ENCODE measurements around the gene MYL9. TPM values are rescaled to one million over a fixed set of nuclear protein-coding genes. Genes with fewer than 3 reads are reported as not detected.

Gene MYL9
- total and polyA plus RNA-seq, 2 experiments from 2014 or later, result 29.7 to 100 TPM

DNA sequence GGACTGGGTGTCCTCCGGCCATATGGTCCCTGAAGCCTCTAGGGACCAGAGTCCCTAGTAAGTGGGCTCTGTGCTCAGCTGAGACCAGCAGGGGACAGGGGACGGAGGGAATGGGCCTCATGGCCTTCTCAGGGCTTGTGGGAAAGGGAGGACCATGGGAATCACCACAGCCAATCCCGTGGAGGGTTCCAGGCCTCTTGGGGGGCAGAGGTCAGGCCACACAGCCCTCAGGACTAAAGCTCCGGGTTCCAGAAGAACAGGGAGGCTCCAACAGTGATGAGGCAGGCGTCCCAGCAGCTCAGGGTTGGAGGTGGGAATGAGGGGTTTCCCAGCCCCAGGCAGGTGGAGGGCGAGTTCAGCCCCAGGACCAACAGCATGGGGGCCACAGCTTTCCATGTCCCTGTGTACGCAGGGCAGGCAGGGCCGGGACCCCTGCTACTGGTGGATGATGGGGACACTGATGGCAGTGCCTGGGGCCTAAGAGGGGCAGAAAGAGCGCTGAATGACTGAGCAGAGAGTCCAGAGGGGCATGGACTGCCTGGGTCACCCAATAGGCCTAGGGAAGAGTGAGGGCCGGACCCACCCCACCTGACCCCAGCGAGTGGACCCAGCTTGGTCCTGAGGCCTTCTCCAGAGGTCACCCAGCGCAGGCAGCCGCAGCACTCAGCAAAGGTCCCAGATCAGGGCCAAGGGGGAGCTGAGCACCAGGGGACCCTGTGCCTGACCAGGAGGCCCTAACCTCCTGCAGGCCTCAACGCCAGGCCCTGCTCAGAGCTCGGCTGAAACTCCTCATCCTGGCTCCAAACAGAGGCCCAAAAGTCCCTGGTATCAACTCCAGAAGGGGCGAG, 8.8 kb downstream of the MYL9 start:
- H3K36me3 ChIP-seq (ENCODE audit: insufficient read depth), result no peaks in the 10 kb centered on the region
- TF ChIP-seq, protein P1, sequence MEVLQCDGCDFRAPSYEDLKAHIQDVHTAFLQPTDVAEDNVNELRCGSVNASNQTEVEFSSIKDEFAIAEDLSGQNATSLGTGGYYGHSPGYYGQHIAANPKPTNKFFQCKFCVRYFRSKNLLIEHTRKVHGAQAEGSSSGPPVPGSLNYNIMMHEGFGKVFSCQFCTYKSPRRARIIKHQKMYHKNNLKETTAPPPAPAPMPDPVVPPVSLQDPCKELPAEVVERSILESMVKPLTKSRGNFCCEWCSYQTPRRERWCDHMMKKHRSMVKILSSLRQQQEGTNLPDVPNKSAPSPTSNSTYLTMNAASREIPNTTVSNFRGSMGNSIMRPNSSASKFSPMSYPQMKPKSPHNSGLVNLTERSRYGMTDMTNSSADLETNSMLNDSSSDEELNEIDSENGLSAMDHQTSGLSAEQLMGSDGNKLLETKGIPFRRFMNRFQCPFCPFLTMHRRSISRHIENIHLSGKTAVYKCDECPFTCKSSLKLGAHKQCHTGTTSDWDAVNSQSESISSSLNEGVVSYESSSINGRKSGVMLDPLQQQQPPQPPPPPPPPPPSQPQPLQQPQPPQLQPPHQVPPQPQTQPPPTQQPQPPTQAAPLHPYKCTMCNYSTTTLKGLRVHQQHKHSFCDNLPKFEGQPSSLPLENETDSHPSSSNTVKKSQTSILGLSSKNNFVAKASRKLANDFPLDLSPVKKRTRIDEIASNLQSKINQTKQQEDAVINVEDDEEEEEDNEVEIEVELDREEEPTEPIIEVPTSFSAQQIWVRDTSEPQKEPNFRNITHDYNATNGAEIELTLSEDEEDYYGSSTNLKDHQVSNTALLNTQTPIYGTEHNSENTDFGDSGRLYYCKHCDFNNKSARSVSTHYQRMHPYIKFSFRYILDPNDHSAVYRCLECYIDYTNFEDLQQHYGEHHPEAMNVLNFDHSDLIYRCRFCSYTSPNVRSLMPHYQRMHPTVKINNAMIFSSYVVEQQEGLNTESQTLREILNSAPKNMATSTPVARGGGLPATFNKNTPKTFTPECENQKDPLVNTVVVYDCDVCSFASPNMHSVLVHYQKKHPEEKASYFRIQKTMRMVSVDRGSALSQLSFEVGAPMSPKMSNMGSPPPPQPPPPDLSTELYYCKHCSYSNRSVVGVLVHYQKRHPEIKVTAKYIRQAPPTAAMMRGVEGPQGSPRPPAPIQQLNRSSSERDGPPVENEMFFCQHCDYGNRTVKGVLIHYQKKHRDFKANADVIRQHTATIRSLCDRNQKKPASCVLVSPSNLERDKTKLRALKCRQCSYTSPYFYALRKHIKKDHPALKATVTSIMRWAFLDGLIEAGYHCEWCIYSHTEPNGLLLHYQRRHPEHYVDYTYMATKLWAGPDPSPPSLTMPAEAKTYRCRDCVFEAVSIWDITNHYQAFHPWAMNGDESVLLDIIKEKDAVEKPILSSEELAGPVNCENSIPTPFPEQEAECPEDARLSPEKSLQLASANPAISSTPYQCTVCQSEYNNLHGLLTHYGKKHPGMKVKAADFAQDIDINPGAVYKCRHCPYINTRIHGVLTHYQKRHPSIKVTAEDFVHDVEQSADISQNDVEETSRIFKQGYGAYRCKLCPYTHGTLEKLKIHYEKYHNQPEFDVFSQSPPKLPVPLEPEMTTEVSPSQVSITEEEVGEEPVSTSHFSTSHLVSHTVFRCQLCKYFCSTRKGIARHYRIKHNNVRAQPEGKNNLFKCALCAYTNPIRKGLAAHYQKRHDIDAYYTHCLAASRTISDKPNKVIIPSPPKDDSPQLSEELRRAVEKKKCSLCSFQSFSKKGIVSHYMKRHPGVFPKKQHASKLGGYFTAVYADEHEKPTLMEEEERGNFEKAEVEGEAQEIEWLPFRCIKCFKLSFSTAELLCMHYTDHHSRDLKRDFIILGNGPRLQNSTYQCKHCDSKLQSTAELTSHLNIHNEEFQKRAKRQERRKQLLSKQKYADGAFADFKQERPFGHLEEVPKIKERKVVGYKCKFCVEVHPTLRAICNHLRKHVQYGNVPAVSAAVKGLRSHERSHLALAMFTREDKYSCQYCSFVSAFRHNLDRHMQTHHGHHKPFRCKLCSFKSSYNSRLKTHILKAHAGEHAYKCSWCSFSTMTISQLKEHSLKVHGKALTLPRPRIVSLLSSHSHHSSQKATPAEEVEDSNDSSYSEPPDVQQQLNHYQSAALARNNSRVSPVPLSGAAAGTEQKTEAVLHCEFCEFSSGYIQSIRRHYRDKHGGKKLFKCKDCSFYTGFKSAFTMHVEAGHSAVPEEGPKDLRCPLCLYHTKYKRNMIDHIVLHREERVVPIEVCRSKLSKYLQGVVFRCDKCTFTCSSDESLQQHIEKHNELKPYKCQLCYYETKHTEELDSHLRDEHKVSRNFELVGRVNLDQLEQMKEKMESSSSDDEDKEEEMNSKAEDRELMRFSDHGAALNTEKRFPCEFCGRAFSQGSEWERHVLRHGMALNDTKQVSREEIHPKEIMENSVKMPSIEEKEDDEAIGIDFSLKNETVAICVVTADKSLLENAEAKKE (CRISPR knock-in tag; IDR thresholded peaks at IDR 0.05), result no peak
- peak; percentile 40; the same call in 1 of the 2 replicates for TF ChIP-seq POLR2AphosphoS5 (IDR thresholded peaks at IDR 0.05; ENCODE audit: low read depth)
- no peaks in the 10 kb centered on the region for H3K4me1 ChIP-seq (ENCODE audit: insufficient read depth)
- no peak overlapping the region for H3K4me3 ChIP-seq
- no peaks in the 10 kb centered on the region for H3K9me3 Mint-ChIP-seq
- no peaks in the 10 kb centered on the region; the same call in 1 of the 2 replicates for H4K20me1 ChIP-seq (replicated peaks; ENCODE audit: insufficient read depth)
- no peaks in the 10 kb centered on the region for H3K9me2 ChIP-seq (ENCODE audit: insufficient read depth)
- H3K4me3 Mint-ChIP-seq, result no peak overlapping the region
- H3K4me1 Mint-ChIP-seq, result peaks cover 6% of the 10 kb centered on the region
- H3K79me2 ChIP-seq (replicated peaks; ENCODE audit: insufficient read depth), result no peaks in the 10 kb centered on the region; the same call in 1 of the 2 replicates
- no peak overlapping the region for H3K4me2 ChIP-seq
- ATAC-seq (no peak; the same call in 2 of the 3 replicates), DNase-seq (ENCODE audit: low spot score) (no peak)
- H3K27ac ChIP-seq (ENCODE audit: low read depth), result no peak overlapping the region
- no peaks in the 10 kb centered on the region for H3K27me3 ChIP-seq (ENCODE audit: insufficient read depth)
- H2AFZ ChIP-seq, result no peak overlapping the region
- peaks cover 18% of the 10 kb centered on the region for H3K36me3 Mint-ChIP-seq (ENCODE audit: low read depth)
- peak overlapping the region; percentile 40; the same call in 1 of the 2 replicates for H3K27ac Mint-ChIP-seq
- H3F3A ChIP-seq (replicated peaks; ENCODE audit: low read depth), result peaks cover 15% of the 10 kb centered on the region; the same call in 1 of the 2 replicates
- peaks cover 5% of the 10 kb centered on the region for H3K27me3 Mint-ChIP-seq (ENCODE audit: insufficient read depth, low read depth, poor library complexity)

DNA sequence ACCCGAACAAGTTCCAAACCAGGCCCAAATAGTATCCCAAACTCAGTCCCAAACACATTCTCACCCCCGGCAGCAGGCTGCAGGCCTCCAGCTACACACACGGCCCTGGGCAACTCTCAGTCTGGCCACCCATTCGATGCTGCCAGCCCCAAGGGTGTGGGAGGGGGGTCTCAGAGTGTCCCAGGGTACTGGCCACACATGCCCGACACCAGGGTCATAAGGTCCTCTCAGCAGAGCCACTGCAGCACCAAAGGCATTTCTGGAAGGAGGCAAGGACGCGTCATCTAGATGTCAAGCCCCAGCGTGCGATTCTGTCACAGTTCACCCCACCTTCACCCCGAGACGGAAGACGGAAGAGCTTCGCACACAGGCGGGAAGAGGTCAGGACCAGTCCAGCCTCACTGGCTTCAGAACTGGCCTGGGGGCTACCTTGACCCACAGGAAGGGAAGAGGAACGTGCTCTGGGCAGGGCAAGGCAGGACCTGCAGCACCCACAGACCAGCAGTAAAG, 9.5 kb downstream of the MYL9 start:
- H3F3A ChIP-seq (replicated peaks; ENCODE audit: low read depth), result peaks cover 15% of the 10 kb centered on the region; the same call in 1 of the 2 replicates
- no peak overlapping the region for H3K4me3 Mint-ChIP-seq
- H3K27me3 ChIP-seq (ENCODE audit: insufficient read depth), result no peaks in the 10 kb centered on the region
- H3K27me3 Mint-ChIP-seq (ENCODE audit: insufficient read depth, low read depth, poor library complexity), result peaks cover 5% of the 10 kb centered on the region
- peak overlapping the region; percentile 40; the same call in 1 of the 2 replicates for H3K27ac Mint-ChIP-seq
- H4K20me1 ChIP-seq (replicated peaks; ENCODE audit: insufficient read depth), result no peaks in the 10 kb centered on the region; the same call in 1 of the 2 replicates
- H2AFZ ChIP-seq, result no peak overlapping the region
- H3K4me3 ChIP-seq, result no peak overlapping the region
- H3K4me2 ChIP-seq, result no peak overlapping the region
- H3K9me2 ChIP-seq (ENCODE audit: insufficient read depth), result no peaks in the 10 kb centered on the region
- no peaks in the 10 kb centered on the region for H3K4me1 ChIP-seq (ENCODE audit: insufficient read depth)
- no peak overlapping the region for H3K27ac ChIP-seq (ENCODE audit: low read depth)
- H3K36me3 ChIP-seq (ENCODE audit: insufficient read depth), result no peaks in the 10 kb centered on the region
- H3K36me3 Mint-ChIP-seq (ENCODE audit: low read depth), result peaks cover 13% of the 10 kb centered on the region
- no peak for DNase-seq (ENCODE audit: low spot score)
- no peaks in the 10 kb centered on the region for H3K9me3 Mint-ChIP-seq
- ATAC-seq, result no peak; the same call in 2 of the 3 replicates
- H3K79me2 ChIP-seq (replicated peaks; ENCODE audit: insufficient read depth), result no peaks in the 10 kb centered on the region; the same call in 1 of the 2 replicates
- peaks cover 6% of the 10 kb centered on the region for H3K4me1 Mint-ChIP-seq
- TF ChIP-seq, protein P2, sequence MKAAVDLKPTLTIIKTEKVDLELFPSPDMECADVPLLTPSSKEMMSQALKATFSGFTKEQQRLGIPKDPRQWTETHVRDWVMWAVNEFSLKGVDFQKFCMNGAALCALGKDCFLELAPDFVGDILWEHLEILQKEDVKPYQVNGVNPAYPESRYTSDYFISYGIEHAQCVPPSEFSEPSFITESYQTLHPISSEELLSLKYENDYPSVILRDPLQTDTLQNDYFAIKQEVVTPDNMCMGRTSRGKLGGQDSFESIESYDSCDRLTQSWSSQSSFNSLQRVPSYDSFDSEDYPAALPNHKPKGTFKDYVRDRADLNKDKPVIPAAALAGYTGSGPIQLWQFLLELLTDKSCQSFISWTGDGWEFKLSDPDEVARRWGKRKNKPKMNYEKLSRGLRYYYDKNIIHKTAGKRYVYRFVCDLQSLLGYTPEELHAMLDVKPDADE (IDR thresholded peaks at IDR 0.05), result no peak
- TF ChIP-seq STAT1 (IDR thresholded peaks at IDR 0.05; ENCODE audit: unreplicated experiment), result no peak

All from GM23338 (cell line).